GM23248 (cell line): Measurements from ENCODE around the gene CLDN19. TPM values are rescaled to one million over a fixed set of nuclear protein-coding genes. Genes with fewer than 3 reads are reported as not detected.

ENCODE experiments used
- DNase-seq: peaks from one replicate; pipeline ENCODE4 v3.0.0-alpha.2; 2015
- H2AFZ ChIP-seq: fragments of 200-600 bp; sonication (generic); 2 replicates; pipeline ENCODE4 v1.6.1; 2016; ENCODE audit warnings: antibody characterized with exemption
- H3F3A ChIP-seq: fragments of 200-600 bp; sonication (generic); 2 replicates; pipeline ENCODE4 v1.6.1; 2016; ENCODE audit warnings: mild to moderate bottlenecking, antibody characterized with exemption, mixed run types; ENCODE audit not compliant: insufficient read depth
- H3K27ac ChIP-seq: fragments of 200-600 bp; sonication (generic); 2 replicates; pipeline ENCODE4 v1.5.1; 2016; ENCODE audit warnings: mild to moderate bottlenecking
- H3K27me3 ChIP-seq: fragments of 200-600 bp; sonication (generic); replicated peaks from 2 replicates; pipeline ENCODE4 v1.6.1; 2016; ENCODE audit warnings: mild to moderate bottlenecking; ENCODE audit not compliant: insufficient read depth
- H3K36me3 ChIP-seq: fragments of 200-600 bp; sonication (generic); 2 replicates; pipeline ENCODE4 v1.6.1; 2016; ENCODE audit warnings: low read depth, mild to moderate bottlenecking
- H3K4me1 ChIP-seq: fragments of 200-600 bp; sonication (generic); 2 replicates; pipeline ENCODE4 v1.6.1; 2016; ENCODE audit warnings: mild to moderate bottlenecking; ENCODE audit not compliant: insufficient read depth
- H3K4me2 ChIP-seq: fragments of 200-600 bp; sonication (generic); one replicate; pipeline ENCODE4 v1.6.1; 2016; ENCODE audit warnings: mild to moderate bottlenecking; ENCODE audit not compliant: unreplicated experiment
- H3K4me3 ChIP-seq: fragments of 200-600 bp; sonication (generic); 2 replicates; pipeline ENCODE4 v1.5.1; 2016; ENCODE audit warnings: mild to moderate bottlenecking
- H3K79me2 ChIP-seq: fragments of 200-600 bp; sonication (generic); 2 replicates; pipeline ENCODE4 v1.6.1; 2016; ENCODE audit warnings: mild to moderate bottlenecking; ENCODE audit not compliant: insufficient read depth
- H3K9ac ChIP-seq: fragments of 200-600 bp; sonication (generic); 2 replicates; pipeline ENCODE4 v1.6.1; 2016; ENCODE audit warnings: mild to moderate bottlenecking
- H3K9me2 ChIP-seq: fragments of 200-600 bp; sonication (generic); 2 replicates; pipeline ENCODE4 v1.6.1; 2016; ENCODE audit warnings: mixed run types, mild to moderate bottlenecking, moderate library complexity; ENCODE audit not compliant: insufficient read depth
- H3K9me3 ChIP-seq: fragments of 200-600 bp; sonication (generic); one replicate; pipeline ENCODE4 v1.6.1; 2017; ENCODE audit warnings: low read depth
- H4K20me1 ChIP-seq: fragments of 200-600 bp; sonication (generic); 2 replicates; pipeline ENCODE4 v1.6.0; 2016; ENCODE audit not compliant: insufficient read depth
- EZH2 ChIP-seq: fragments of 200-600 bp; sonication (generic); IDR thresholded peaks from 2 replicates; pipeline ENCODE4 v1.6.1; 2018; ENCODE audit warnings: antibody characterized with exemption, mild to moderate bottlenecking; ENCODE audit not compliant: insufficient read depth, poor library complexity, severe bottlenecking
- EZH2phosphoT487 ChIP-seq: fragments of 200-600 bp; sonication (generic); IDR thresholded peaks from 2 replicates; pipeline ENCODE4 v1.6.1; 2018; ENCODE audit warnings: antibody characterized with exemption, moderate library complexity, mild to moderate bottlenecking, low read depth; ENCODE audit not compliant: insufficient read depth
- WGBS, 2 experiments: methylation state at CpG; one replicate each; pipeline ENCODE4 v1.1.6; 2015 to 2017; ENCODE audit warnings: low lambda C conversion rate in 2 of 2, low coverage in 1 of 2; ENCODE audit errors: missing lambda C conversion rate in 2 of 2; 5-methylcytosine and 5-hydroxymethylcytosine counted together
- in situ Hi-C: fragments of 300-500 bp; cut with MboI; formaldehyde crosslinking; loops from 2 replicates; pipeline ENCODE4 v1.15.0; 2020
- polyA plus RNA-seq: library from polyadenylated mRNA; unstranded; fragments of >200 nt; fragmentation: Nextera tagmentation; extraction: Ambion mirVana; gene quantifications from 2 replicates; pipeline ENCODE4 v1.2.1, GENCODE V29; 2016
- total RNA-seq: library from RNA; depleted of rRNA; stranded (reverse); fragments of >200 nt; shearing (Covaris generic); gene quantifications from 2 replicates; pipeline ENCODE4 v1.2.3, GENCODE V29; 2014

Gene CLDN19
- total and polyA plus RNA-seq, 2 experiments from 2014 or later = not detected

DNA sequence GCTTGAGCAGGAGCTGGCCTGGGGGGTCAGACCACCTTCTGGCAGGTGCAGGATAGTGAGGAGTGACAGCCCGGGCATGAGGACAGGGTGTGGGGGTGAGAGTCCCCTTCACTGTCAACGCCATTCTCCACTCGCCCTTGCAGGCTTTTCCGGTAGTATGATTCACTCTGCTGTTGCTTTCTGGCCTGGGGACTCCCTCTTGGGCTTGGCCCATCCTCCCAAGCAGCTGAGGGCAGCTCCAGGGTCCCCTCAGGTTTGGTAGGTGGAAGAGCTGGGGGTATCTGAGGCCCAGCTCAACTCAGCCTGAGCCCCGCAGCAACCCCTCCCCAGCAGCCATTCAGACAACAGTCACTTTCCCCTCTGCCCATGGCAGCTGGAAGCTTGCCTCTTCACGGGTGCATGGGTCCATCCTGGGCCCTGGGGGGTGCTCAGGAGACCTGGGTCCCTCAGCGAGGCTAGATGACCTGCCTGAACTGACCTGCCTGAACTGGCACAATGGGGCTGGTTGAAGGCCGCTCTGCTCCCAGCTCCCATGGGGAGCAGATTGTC lies 1.3 kb downstream of the CLDN19 start:
- H3K79me2 ChIP-seq = no peaks in the 10 kb centered on the region
- no peak overlapping the region for H3K27ac ChIP-seq
- H3K36me3 ChIP-seq = no peaks in the 10 kb centered on the region
- no peak overlapping the region for H2AFZ ChIP-seq
- in situ Hi-C loops = no loop called here
- H3K4me3 ChIP-seq = no peak overlapping the region
- H3F3A ChIP-seq = 0 out of 2 replicates have a peak, but pooled peaks cover under 1% of the 10 kb centered on the region
- no peak for DNase-seq
- no peak overlapping the region for H3K4me2 ChIP-seq
- TF ChIP-seq EZH2phosphoT487 = no peak
- no peak for TF ChIP-seq EZH2
- no peaks in the 10 kb centered on the region for H3K9me2 ChIP-seq
- no peaks in the 10 kb centered on the region for H4K20me1 ChIP-seq
- no peak overlapping the region for H3K9ac ChIP-seq
- no peaks in the 10 kb centered on the region for H3K27me3 ChIP-seq
- no peaks in the 10 kb centered on the region for H3K4me1 ChIP-seq
- H3K9me3 ChIP-seq = no peaks in the 10 kb centered on the region
- 80 to 91% methylated on average over 6 to 8 of the region's 8 CpGs for WGBS, 2 experiments

DNA sequence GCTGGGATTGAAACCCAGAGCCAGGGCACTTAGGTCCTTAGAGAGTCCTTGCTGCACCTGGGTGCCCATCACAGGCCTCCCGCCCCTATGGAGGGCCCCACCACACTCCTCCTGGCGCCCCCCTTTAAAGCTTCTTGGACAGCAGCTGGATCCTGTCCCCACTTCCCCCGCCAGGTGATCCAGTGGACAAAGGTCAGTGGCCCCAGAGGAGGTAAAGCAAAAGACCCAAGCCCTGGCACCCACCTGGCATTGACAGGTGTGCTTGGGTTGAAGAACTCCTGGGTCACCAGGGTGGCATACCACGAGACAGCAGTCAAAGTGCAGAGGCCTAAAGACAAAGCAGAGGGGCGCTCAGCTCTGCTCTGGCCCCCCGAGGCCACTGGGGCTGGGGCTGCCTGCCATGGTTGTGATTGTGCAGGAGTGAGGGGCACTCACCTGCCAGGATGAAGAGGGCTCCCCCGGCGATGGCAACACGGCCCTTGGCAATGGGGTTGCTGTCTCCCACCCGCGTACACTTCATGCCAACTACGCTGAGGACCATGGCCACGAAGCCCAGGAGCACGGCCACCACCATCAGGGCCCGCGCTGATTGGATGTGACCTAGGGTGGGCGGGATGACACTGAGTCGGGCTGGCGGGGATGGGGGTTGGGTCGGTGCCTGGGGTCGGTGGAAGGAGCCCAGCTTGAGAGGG lies 1.9 kb downstream of the CLDN19 start:
- Histone ChIP-seq H3K27me3 (no peaks in the 10 kb centered on the region), H3K9me3 (no peaks in the 10 kb centered on the region), H3K36me3 (no peaks in the 10 kb centered on the region), H3K9me2 (no peaks in the 10 kb centered on the region), H3K4me1 (no peaks in the 10 kb centered on the region), H3K4me3 (no peak overlapping the region), H2AFZ (no peak overlapping the region), H3F3A (no peaks in the 10 kb centered on the region), H3K4me2 (no peak overlapping the region), H3K79me2 (no peaks in the 10 kb centered on the region), H3K9ac (no peak overlapping the region), H3K27ac (no peak overlapping the region), H4K20me1 (no peaks in the 10 kb centered on the region)
- no peak for TF ChIP-seq EZH2phosphoT487
- TF ChIP-seq EZH2 = no peak
- in situ Hi-C loops = no loop called here
- 70 to 79% methylated on average over 14 to 21 of the region's 21 CpGs for WGBS, 2 experiments
- DNase-seq = no peak

DNA sequence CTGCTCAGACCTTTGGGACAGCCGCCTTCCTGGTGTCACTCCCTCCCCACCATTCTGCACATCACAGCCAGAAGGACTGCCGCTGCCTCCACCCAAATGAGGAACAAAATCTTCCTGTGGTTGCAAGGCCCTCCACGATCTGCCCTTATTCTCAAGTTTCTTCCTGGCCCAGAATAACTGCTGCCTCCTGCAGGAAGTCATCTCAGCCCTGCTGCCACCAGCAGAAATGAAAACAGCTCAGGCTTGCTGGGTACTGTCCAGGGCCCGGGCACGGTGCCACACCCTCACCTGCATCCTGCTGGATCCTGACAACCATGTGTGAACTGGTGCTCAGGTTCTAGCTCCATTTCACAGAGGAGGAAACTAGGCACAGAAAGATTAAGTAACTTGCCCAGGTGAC lies 2.8 kb downstream of the CLDN19 start:
- Histone ChIP-seq H3K36me3 (no peaks in the 10 kb centered on the region), H3K4me2 (no peak overlapping the region), H3K4me1 (no peaks in the 10 kb centered on the region), H3K27ac (no peak overlapping the region), H3K9me3 (no peaks in the 10 kb centered on the region), H3K9me2 (no peaks in the 10 kb centered on the region), H3K4me3 (no peak overlapping the region), H3K9ac (no peak overlapping the region), H3K79me2 (no peaks in the 10 kb centered on the region), H2AFZ (no peak overlapping the region), H3K27me3 (no peaks in the 10 kb centered on the region), H4K20me1 (no peaks in the 10 kb centered on the region), H3F3A (no peaks in the 10 kb centered on the region)
- WGBS, 2 experiments = 46 to 49% methylated on average over 5 of the region's 5 CpGs
- no peak for DNase-seq
- in situ Hi-C loops = no loop called here
- TF ChIP-seq EZH2 (no peak), EZH2phosphoT487 (no peak)

DNA sequence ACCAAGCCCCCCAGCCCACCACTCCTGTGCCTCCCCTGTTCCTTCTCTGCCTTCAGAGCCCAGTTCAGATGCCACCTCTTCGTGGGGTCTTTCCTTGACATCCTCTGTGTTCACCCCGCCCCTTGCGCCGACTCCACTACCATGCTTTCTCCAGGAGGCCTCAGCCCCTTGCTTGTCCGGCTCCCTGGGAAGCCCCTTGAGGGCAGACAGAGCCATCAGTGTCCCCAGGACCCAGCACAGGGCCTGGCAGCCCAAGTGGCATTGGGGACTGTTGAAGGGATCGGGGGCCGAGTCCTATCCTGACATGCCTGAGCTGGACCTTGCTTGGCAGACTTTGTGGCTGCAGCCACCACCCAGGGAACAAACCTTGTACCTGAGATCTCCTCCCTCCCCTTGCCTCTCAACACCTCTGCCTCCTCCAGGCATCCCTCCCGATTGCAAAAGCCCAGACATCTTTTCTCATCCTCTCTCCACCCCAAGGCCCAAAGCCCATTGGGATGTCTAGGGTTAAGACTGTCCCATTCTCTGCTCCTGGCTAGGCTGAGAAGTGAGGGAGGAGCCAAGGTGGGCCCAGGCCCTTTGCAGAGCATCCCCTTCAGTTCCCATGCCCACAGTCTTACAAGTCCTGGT lies 3.4 kb downstream of the CLDN19 start:
- no peaks in the 10 kb centered on the region for H3K79me2 ChIP-seq
- no peak overlapping the region for H3K27ac ChIP-seq
- no peaks in the 10 kb centered on the region for H3F3A ChIP-seq
- DNase-seq = no peak
- no peaks in the 10 kb centered on the region for H3K9me3 ChIP-seq
- WGBS, 2 experiments = 84 to 86% methylated on average over 7 to 8 of the region's 8 CpGs
- no peaks in the 10 kb centered on the region for H3K27me3 ChIP-seq
- no peak overlapping the region for H3K9ac ChIP-seq
- in situ Hi-C loops = no loop called here
- TF ChIP-seq EZH2 (no peak), EZH2phosphoT487 (no peak)
- no peak overlapping the region for H2AFZ ChIP-seq
- H3K4me3 ChIP-seq = no peak overlapping the region
- H4K20me1 ChIP-seq = no peaks in the 10 kb centered on the region
- H3K4me2 ChIP-seq = no peak overlapping the region
- H3K9me2 ChIP-seq = no peaks in the 10 kb centered on the region
- no peaks in the 10 kb centered on the region for H3K36me3 ChIP-seq
- H3K4me1 ChIP-seq = no peaks in the 10 kb centered on the region
